BLaER1 treated with 17β-estradiol and CSF1 and Interleukin-3, amounts not matched to agents 10 nM and 100 nM (cell line): ENCODE data around the gene CAV2.

Experiments used
- H3K27ac ChIP-seq, 11 experiments: shearing (Covaris generic); formaldehyde crosslinking; 2 replicates each; pipeline ENCODE4 v1.8.1; 2022
- H3K27me3 ChIP-seq, 11 experiments: shearing (Covaris generic); formaldehyde crosslinking; 2 replicates each; pipeline ENCODE4 v1.8.1; 2022
- H3K36me3 ChIP-seq, 11 experiments: shearing (Covaris generic); formaldehyde crosslinking; 2 replicates each; pipeline ENCODE4 v1.8.1; 2022
- H3K4me1 ChIP-seq, 10 experiments: shearing (Covaris generic); formaldehyde crosslinking; 2 replicates each; pipeline ENCODE4 v1.8.1; 2022
- H3K4me2 ChIP-seq, 11 experiments: shearing (Covaris generic); formaldehyde crosslinking; 2 replicates each; pipeline ENCODE4 v1.8.1; 2022
- H3K4me3 ChIP-seq, 10 experiments: shearing (Covaris generic); formaldehyde crosslinking; 2 replicates each; pipeline ENCODE4 v1.8.1; 2022
- H3K9ac ChIP-seq, 11 experiments: shearing (Covaris generic); formaldehyde crosslinking; 2 replicates each; pipeline ENCODE4 v1.8.1; 2022
- H3K9me3 ChIP-seq, 11 experiments: shearing (Covaris generic); formaldehyde crosslinking; replicated peaks in 1 of 11; 2 replicates each; pipeline ENCODE4 v1.8.1; 2022
- H4K20me1 ChIP-seq, 11 experiments: shearing (Covaris generic); formaldehyde crosslinking; 2 replicates each; pipeline ENCODE4 v1.8.1; 2022
- Cebpa-rat ChIP-seq, 11 experiments: shearing (Covaris generic); IDR thresholded peaks; 2 replicates each; pipeline ENCODE4 v1.8.1; 2022

CAV2 gene

GRCh38 chr7:116526897-116527296, 27.4 kb downstream of the CAV2 start:
- Histone ChIP-seq H3K4me1 (peaks cover 21 to 27% (median 22%) of the 10 kb centered on the region in 10 experiments; a peak in 19 of 20 replicates), H3K4me3 (peak overlapping the region in 8 of 10 experiments; percentile 56 to 76 (median 64); a peak in 8 of 20 replicates), H3K9ac (peak overlapping the region in 1 of 11 experiments; percentile 45; a peak in 1 of 22 replicates), H3K9me3 (no peaks in the 10 kb centered on the region; a peak in 1 of 22 replicates), H4K20me1 (peaks cover 0 to 13% (median 0%) of the 10 kb centered on the region in 11 experiments; a peak in 6 of 22 replicates), H3K36me3 (no peaks in the 10 kb centered on the region), H3K27ac (no peak overlapping the region), H3K4me2 (peak overlapping the region; percentile 87 to 98 (median 97); a peak in 21 of 22 replicates), H3K27me3 (peaks cover 46 to 65% (median 57%) of the 10 kb centered on the region in 11 experiments)
- TF ChIP-seq Cebpa-rat (IDR thresholded peaks at IDR 0.05): no peak

DNA sequence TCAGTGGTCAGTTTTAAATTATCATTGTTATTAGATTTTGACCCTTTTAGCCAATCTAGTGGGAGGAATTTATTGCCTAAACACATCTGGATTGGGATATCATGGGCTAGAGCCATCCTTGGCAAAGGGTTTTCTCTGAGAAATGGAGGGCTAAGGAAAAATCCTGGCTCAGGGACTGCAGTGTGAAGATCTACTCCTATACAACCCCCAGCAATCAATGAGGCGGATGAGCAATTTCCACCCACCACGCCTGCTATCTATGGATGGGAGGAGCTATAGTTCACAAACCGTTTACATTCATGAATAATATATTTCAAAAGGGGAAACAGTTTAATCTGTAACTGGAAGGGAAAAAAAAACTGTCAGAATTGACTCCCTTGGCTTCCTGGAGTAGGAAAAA, 28.0 kb downstream of the CAV2 start:
- Histone ChIP-seq H3K4me1 (peaks cover 21 to 27% (median 22%) of the 10 kb centered on the region in 10 experiments; a peak in 19 of 20 replicates), H3K27ac (no peak overlapping the region), H3K4me2 (peak overlapping the region in 1 of 11 experiments; percentile 24; a peak in 1 of 22 replicates), H3K9ac (no peak overlapping the region), H4K20me1 (peaks cover 0 to 13% (median 0%) of the 10 kb centered on the region in 11 experiments; a peak in 6 of 22 replicates), H3K9me3 (no peaks in the 10 kb centered on the region; a peak in 1 of 22 replicates), H3K27me3 (peaks cover 46 to 59% (median 57%) of the 10 kb centered on the region in 11 experiments), H3K4me3 (no peak overlapping the region), H3K36me3 (no peaks in the 10 kb centered on the region)
- no peak for TF ChIP-seq Cebpa-rat (IDR thresholded peaks at IDR 0.05)

DNA sequence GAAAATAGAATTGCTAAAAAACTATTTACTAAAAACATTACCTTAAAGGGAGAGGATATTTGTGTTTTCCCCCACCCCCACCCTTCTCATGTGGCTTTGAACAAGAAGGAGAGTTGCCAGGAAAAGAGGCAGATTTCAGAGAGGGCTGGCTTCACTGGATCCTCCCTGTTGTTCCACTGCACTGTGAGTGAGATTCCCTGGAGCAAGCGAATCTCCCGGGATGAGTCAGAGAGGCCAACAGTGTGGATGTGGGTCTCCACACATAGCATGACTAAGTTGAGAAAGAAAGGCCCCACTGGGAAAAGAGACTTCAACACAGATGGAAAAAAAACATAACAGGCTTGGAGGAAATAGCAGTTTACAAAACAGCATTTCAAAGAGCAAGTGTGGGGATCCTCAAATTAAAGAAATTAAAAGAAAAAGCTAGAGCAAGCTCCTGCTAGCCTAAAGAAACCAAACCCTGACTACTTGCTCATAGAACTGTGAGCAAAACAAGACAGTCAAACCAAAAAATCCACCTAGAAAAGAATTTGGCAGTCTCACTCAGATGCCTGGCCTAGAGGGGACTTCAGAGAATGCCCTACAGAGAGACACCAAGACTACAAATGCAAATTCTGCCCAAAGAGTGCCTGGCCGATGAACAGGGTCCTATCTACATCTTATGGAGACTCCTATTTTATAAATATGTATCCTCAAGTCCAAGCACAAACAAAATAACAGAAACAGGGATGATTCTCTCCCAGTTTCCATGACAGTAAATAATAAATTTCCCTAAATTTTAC, 28.7 kb downstream of the CAV2 start:
- Histone ChIP-seq H3K4me1 (peaks cover 21 to 27% (median 22%) of the 10 kb centered on the region in 10 experiments; a peak in 19 of 20 replicates), H3K9me3 (no peaks in the 10 kb centered on the region; a peak in 1 of 22 replicates), H3K27ac (no peak overlapping the region), H3K36me3 (no peaks in the 10 kb centered on the region), H3K4me2 (peak overlapping the region in 5 of 11 experiments; percentile 0 to 37 (median 20); a peak in 4 of 22 replicates), H3K4me3 (no peak overlapping the region), H3K27me3 (peaks cover 44 to 54% (median 50%) of the 10 kb centered on the region in 11 experiments), H4K20me1 (peaks cover 0 to 13% (median 0%) of the 10 kb centered on the region in 11 experiments; a peak in 6 of 22 replicates), H3K9ac (no peak overlapping the region)
- no peak for TF ChIP-seq Cebpa-rat (IDR thresholded peaks at IDR 0.05)

DNA sequence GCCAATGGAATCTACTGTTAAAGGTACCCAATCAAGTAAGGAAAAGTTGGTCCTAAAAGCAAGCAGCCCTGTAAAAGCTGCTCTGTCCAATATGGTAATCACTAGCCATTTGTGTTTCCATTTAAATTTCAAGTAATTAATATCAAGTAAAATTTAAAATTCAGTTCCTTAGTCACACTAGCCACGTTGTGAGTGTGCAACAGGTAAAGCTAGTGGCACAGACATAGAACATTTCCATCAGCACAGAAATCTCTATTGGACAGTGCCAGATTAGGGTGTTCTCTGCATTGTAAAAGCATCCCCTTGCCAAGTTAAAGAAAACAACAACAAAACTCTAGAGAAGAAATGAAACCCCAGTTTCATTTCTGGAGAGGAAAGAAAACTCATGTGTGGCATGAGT, 29.7 kb downstream of the CAV2 start:
- Histone ChIP-seq H3K4me3 (no peak overlapping the region), H3K36me3 (no peaks in the 10 kb centered on the region), H3K9ac (no peak overlapping the region), H3K9me3 (no peaks in the 10 kb centered on the region), H4K20me1 (peaks cover 0 to 13% (median 0%) of the 10 kb centered on the region in 11 experiments; a peak in 6 of 22 replicates), H3K4me2 (no peak overlapping the region), H3K27me3 (peaks cover 33 to 43% (median 39%) of the 10 kb centered on the region in 11 experiments), H3K27ac (no peak overlapping the region), H3K4me1 (peaks cover 21 to 27% (median 22%) of the 10 kb centered on the region in 10 experiments; a peak in 19 of 20 replicates)
- no peak for TF ChIP-seq Cebpa-rat (IDR thresholded peaks at IDR 0.05)

DNA sequence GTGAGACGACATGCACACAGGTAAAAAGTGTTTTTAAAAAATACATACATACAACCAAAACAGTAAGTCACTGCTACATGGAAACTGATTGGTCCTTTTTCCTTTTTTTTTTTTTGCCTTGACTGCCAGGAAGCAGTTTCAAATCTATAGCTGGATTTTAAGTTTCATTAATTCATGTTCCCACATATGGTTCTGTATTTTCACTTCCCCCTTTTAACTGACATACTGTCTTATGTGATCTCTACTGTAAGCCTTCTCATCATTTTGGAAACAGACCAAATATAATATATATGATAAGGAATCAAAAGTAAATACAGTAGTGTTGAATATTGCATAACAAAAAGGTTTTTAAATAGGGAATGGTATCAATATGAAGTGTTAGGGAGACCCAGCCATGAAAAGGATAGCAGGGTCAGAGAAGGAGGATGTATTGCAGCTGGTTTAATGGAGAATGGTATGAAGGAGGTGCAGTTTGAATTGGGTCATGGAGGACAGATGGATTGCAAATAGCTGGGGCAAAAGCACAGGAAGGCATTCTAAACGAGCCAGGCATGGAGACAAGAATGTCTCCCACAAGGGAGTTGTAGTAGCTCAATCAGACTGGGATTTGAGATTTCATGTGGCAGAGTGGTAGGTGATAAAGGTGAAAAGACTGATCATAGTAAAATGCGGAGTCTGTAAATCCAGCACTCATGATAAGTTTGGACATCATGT, 30.7 kb downstream of the CAV2 start:
- no peak overlapping the region for H3K4me3 ChIP-seq
- H3K4me1 ChIP-seq: peaks cover 13 to 20% (median 14%) of the 10 kb centered on the region in 10 experiments; a peak in 19 of 20 replicates
- no peak overlapping the region for H3K9ac ChIP-seq
- no peaks in the 10 kb centered on the region for H3K36me3 ChIP-seq
- H4K20me1 ChIP-seq: peaks cover 0 to 6% (median 0%) of the 10 kb centered on the region in 11 experiments; a peak in 6 of 22 replicates
- no peak for TF ChIP-seq Cebpa-rat (IDR thresholded peaks at IDR 0.05)
- H3K27ac ChIP-seq: no peak overlapping the region
- H3K4me2 ChIP-seq: peak overlapping the region in 1 of 11 experiments; percentile 33; a peak in 1 of 22 replicates
- no peaks in the 10 kb centered on the region for H3K9me3 ChIP-seq
- peaks cover 23 to 33% (median 29%) of the 10 kb centered on the region in 11 experiments for H3K27me3 ChIP-seq

DNA sequence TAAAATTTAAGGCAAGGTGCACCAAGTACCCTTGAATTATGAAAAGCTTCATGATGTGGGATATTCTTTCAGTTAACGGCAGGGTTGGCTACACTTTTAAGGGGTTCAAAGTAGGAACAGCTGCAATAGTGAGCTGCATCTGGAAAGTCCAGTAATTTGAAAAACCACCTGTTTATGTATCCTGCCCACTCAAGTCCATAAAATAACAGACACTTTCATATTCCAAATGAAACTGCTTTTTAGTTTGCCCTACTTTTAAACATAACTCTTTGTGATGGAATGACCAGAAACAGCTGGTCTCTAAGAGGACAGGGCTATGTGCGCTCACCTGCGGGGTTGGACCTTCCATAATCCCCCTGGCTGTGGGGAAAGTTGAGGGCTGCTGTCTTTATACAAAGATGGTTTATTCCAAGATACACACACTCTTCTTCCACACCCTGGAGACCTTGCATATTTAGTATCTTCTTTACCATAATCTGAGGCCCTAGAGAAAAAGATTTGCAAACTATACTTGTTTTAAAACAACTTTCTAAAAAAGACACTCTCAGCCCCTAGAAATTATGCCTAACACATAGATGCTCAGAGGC, 32.7 kb downstream of the CAV2 start:
- H3K9me3 ChIP-seq: no peaks in the 10 kb centered on the region; a peak in 1 of 22 replicates
- peaks cover 4 to 14% (median 10%) of the 10 kb centered on the region in 11 experiments for H3K27me3 ChIP-seq
- H3K36me3 ChIP-seq: no peaks in the 10 kb centered on the region
- no peak overlapping the region for H3K4me3 ChIP-seq
- H3K9ac ChIP-seq: no peak overlapping the region
- H3K4me2 ChIP-seq: no peak overlapping the region
- H3K4me1 ChIP-seq: peaks cover 0 to 9% (median 0%) of the 10 kb centered on the region in 10 experiments; a peak in 2 of 20 replicates
- no peaks in the 10 kb centered on the region; a peak in 1 of 22 replicates for H4K20me1 ChIP-seq
- no peak for TF ChIP-seq Cebpa-rat (IDR thresholded peaks at IDR 0.05)
- no peak overlapping the region for H3K27ac ChIP-seq

- Histone ChIP-seq H3K36me3 (no peaks in the 10 kb centered on the region), H4K20me1 (no peaks in the 10 kb centered on the region), H3K4me3 (no peak overlapping the region), H3K9me3 (peaks cover 0 to 18% (median 8%) of the 10 kb centered on the region in 11 experiments; a peak in 13 of 22 replicates), H3K27me3 (no peaks in the 10 kb centered on the region), H3K4me1 (peaks cover 0 to 8% (median 0%) of the 10 kb centered on the region in 10 experiments; a peak in 2 of 20 replicates), H3K27ac (no peak overlapping the region), H3K9ac (no peak overlapping the region), H3K4me2 (no peak overlapping the region)
- no peak for TF ChIP-seq Cebpa-rat (IDR thresholded peaks at IDR 0.05)
Measured at GRCh38 chr7:116534790-116535189, 35.3 kb downstream of the CAV2 start.

DNA sequence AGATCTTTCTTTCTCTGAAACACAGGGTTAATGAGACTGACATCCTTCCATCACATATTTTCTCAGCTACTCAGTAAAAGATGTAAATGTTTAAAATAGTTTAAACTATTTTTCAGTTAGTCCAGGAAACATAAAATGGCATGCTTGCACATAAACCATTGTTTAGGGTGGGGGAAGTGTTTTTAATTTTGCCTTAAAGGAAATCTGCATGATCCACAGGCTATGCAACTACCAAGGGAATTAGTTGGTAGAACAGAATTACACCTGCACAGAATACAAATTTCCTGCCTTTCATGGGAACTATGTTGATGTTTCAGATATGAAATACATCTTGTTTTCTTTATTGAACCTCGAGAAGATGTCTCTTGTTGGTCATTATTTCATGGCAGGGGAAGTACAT, 35.9 kb downstream of the CAV2 start:
- Histone ChIP-seq H3K4me2 (no peak overlapping the region), H3K9me3 (peaks cover 0 to 18% (median 8%) of the 10 kb centered on the region in 11 experiments; a peak in 13 of 22 replicates), H3K4me1 (peaks cover 0 to 2% (median 0%) of the 10 kb centered on the region in 10 experiments; a peak in 2 of 20 replicates), H3K27ac (no peak overlapping the region), H3K4me3 (no peak overlapping the region), H3K27me3 (no peaks in the 10 kb centered on the region), H3K36me3 (no peaks in the 10 kb centered on the region), H4K20me1 (no peaks in the 10 kb centered on the region), H3K9ac (no peak overlapping the region)
- TF ChIP-seq Cebpa-rat (IDR thresholded peaks at IDR 0.05): no peak
